NCI-H1417 (cell line): ENCODE results near the gene CCK.
A peak's percentile ranks its signal among the peaks of the same experiment; 100 is the strongest.

Experiments
- DNase-seq, 3 experiments: peaks; one replicate each; lab custom pipeline; 2025; lab: John Stamatoyannopoulos, UW

The CCK gene

DNA sequence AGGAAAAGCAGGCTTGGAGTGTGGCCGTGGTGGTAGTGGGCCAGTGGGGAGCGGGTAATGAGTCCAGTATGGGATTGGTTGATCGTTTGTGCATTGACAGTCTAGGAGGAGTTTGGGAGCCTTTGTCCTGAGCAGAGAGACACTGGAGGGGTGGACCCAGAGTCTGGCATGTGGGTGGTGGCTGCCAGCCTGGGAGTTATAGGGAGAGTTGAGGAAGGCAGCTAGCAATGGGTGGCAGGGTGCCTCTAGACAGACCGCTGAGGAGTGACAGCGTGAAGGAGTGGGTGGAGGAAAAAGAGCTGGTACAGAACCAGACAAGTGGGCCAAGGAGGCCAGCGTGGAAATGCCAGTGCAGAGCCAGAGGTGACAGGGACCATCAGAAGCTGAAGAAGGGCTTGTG lies 1.9 kb upstream of the CCK start:
- no peak for DNase-seq

DNA sequence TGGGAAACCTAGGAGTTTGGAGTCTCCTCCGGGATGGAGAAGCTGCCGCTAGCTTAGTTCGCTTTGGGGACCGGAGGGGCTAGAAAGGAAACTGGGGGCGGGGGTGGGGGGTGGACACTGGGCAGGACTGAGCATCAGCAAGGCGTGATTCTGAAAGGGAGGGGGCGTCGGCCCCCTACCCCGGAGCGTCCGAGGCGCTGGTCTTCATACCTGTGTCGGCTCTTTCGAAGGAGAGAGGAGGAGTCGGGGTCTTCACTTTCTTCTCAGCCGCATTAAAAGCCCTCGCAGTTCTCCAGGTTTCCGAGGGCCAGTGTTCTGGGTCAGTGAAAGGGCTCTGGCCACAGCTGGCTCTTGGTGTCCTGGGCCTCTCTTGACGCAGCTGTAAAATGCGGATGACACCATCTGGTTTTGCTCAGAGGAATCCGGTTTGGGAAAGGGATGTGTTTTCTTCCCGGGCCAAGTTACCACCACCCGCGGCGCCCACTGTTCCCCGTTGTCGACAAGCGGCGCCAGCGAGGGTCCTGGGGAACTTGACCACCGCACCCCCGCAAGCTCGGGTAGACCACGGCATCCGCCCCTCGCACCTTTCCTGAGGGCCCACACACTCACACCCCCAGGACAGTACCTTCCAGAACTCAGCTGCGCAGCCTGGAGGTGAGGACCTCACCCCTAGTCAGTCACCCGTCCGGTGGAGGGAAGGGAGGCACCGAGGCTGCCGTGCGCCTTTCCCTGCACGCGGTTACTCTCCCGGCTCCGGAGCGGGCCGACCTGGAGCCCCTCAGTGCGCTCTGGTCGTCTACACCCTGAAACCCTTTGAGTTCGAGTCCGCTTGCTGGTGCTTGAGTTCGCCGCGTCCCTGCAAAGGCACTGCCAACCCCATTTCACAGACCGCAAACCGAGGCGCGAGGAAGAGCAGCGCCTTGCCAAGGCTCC lies 660 bp downstream of the CCK start:
- no peak for DNase-seq

DNA sequence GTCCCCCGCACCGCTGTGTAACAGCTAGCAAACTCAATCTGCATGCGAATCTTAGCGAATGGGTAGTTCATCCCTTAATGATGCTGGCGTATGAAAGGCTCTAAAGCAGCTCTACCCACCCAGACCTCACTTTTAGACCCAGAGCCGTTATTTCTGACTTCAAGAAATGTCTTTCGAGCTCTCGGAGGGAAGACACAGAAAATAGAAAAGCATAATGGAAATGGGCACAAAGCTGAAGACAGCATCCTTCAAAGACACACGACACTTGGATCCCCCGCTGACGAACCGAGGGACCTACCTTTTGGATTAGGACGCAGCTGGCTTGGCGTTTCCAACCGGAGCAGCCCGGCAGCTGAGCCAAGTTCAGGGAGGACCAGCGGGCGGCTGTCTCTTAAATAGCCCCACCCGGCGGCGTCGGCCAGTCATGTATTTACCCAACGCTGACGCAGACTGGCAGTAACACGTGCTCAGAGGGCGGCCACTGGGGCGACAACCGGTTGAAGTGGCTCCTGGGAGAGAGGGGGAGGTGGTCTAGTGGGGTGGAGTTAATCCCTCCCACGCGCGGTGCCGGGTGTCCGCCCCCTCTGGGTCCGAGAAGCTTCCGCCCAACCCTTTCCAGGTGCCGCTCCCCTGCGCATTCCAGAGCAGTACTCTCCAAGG lies 1.5 kb downstream of the CCK start:
- peak in 2 of 3 experiments; percentile 61 to 71 for DNase-seq

DNA sequence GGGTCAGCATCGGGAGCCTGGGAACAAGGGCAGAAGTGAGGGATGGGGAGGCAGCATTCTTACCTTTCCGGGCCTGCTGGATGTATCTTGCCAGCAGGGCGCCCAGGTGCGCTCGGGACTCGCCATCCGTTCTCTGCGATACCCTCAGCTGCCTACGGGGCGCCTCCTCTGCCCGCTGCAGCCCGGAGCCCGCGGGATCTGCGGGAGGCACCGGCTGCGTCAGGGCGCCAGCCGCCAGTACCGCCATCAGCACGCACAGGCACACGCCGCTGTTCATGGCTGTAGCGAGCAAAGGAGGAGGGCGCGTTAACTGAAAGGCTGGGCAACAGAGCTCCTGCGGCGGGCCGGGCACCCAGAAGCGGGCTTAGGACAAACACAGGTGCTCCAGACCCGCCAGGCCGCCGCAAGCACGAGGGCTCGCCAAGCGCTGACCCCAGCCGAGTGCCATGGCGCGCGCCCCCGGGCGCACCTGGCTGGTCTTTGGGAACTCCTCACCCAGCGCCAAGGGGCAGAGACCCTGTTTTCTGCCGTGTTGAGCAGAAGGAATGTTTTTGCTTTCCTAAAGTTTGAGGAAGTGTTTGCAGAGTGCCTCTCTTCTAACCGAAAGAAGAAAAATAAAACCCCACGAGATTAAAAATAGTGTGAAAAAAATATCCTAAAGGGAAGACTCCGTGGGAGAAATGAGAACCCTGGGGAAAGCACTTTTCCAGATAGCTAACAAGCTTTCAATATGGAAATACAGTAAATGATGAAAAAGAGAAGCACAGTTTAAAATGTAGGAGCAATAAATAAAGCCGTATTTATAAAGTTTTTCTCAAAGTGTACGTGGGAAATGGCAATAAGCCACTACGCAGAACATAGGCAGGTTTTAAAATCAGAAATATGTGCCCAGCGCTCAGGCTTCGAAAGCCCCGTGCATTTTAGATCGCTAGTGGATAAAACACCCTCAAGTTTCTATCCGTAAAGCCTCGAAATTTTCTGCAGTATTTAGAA lies 2.3 kb downstream of the CCK start:
- DNase-seq, result peak in 2 of 3 experiments; percentile 58 to 59

DNA sequence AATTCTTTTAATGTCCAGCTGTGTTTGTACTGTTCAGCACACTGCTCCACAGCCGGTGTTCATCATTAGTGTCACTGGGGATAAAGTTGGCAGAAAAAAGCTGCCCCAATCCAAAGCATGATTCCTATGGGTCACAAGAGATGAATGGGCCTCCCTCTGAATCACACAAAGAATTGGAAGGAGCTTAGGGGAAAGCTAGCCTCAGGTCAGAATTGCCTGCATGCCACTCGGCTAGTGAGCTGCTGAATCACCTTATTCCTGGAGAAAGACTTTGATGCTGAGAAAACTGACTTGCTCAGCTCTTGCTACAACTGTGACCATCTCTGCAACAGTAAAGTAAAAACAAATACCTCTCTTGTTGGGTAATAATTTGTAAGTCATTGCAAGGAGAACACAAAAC lies 3.5 kb downstream of the CCK start:
- no peak for DNase-seq

DNA sequence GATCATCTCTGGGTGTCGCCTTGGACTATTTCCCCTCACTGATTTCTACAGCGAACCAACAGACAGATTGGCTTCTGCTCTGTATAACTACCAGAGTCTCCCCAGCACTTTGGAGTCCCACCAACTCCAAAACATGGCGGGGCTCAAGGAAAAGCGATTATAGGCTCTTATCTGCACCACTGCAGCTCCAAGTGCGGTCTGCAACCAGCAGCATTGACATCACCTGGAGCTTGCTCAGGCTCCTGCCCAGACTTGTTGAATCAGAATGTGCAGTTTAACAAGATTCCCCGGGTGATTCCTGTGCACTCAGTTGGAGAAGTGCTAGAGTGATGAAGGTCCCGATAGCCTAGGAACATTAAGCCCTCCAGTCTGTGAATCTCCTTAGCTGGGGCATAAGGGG lies 9.0 kb downstream of the CCK start:
- DNase-seq, result no peak

DNA sequence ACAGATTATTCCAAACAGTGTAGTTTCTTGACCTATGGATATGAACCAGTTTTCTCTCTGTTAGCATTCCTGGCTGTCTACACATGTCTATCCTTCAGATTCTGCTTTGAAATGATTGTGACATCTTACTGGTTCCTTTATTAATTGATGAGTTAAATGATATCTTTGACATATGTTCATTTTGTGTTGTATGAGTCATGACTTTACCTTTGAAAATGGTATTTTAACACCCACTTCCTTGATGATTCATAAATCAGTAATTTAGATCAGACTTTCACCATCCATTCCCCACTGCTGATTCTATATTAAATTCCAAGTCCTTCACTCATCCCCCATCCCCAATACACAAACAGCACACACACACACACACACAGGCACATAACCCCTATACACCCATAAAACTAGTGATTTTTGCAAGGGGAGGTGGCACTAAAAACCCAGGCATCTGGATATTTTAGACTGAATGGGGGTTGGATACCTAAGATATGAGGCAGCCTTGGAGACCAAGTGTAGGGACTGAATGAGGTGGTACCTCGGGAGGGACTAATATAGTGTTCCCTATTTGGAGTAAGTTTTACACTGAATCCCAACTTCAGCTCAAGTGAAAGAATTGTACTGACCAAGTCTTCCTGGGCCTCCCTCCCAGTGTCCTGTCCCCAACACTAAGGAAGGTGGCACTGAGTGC lies 9.7 kb downstream of the CCK start:
- DNase-seq, result no peak

DNA sequence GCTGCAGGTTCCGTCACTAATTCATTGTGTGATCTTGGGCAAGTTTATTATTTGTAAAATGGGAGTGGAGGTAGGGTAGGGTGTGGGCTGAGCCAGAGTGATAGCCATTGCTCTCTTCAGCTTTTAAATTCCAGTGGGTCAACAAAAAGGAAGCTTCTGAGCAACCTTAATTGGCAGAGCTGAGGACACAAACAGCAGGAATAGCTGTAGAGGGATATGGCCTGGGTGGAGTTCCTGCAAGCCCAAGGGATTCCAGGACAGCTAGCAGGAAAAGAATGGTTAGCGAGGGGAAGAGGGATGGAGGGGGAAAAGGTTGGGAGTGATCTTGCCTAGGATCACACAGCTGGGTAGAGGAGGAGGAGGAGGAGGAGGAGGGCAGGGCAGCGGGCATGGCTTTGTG lies 11.4 kb downstream of the CCK start:
- no peak for DNase-seq

DNA sequence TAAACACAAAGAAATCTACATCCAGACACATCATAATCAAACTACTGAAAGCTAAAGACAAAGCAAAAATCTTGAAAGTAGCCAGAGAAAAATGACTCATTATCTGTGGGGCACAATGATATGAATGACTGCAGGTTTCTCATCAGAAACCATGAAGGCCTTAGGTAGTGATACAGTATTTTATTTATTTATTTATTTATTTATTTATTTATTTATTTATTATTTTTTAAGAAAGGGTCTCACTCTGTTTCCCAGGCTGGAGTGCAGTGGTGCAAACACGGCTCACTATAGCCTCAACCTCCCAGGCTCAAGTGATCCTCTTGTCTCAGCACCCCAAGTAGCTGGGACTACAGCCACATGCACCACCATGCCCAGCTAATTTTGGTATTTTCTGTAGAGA lies 15.2 kb downstream of the CCK start:
- no peak for DNase-seq

DNA sequence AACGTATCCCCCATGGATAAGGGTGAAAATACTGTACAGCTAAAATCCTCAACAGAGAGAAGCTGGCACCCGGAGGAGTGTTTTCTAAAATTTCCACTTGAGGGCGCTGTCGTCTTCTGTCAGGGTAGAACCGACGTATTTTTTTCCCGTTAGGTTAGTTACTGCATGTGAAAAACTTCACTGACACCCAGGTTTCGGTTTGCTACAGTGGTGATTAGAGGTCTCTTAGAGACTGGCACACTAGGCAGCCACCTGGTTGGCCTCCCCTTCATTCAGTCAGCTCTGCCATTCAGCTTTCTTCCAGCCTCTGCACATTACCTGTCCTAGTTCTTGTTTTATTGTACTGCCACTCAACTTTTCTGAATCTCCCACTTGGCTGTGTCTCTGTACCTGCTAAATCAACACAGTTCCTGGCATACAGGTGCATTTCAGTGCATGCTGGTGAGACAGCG lies 18.4 kb downstream of the CCK start:
- peak; percentile 34 to 70 (median 60) for DNase-seq

DNA sequence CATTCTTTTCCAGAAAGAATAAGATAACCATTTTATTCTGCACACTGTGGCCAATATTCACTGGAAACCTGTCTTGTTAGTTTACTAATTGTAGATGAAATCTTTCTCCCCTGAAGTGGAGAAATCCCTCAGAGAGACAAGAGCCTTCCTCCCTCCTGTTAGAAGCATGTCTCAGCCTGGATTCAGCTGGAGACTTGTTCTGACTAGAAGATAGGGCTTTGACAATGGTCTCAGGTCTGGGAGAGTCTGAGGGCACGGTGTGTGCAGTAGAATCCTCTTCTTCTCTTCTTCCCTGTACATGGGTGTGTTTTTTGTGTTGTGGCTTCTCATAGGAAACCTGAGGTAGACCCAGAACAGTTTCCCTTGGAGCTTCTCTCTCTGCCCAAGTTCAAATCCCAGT lies 19.9 kb downstream of the CCK start:
- DNase-seq, result no peak

DNA sequence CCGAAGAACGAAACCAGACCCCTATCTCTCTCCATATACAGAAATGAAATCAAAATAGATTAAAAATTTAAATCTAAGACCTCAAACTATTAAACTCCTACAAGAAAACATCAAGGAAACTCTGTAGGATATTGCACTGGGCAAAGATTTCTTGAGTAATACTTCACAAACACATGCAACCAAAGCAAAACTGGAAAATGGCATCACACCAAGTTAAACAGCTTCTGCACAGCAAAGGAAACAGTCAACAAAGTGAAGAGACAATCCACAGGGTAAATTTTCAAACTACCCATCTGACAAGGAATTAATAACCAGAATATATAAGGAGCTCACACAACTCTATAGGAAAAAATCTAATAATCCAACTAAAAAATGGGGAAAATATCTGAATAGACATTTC lies 29.4 kb downstream of the CCK start:
- DNase-seq, result no peak

DNA sequence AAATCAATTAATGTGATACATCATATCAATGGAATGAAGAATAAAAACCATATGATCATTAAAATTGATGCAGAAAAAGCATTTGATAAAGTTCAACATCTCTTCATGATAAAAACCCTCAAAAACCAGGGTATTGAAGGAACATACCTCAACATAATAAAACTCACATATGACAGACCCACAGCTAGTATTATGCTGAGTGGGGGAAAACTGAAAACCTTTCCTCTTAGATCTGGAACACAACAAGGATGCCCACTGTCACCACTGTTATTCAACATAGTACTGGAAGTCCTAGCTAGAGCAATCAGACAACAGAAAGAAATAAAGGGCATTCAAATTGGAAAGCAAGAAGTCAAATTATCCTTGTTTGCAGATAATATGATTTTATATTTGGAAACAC lies 30.5 kb downstream of the CCK start:
- DNase-seq, result no peak

DNA sequence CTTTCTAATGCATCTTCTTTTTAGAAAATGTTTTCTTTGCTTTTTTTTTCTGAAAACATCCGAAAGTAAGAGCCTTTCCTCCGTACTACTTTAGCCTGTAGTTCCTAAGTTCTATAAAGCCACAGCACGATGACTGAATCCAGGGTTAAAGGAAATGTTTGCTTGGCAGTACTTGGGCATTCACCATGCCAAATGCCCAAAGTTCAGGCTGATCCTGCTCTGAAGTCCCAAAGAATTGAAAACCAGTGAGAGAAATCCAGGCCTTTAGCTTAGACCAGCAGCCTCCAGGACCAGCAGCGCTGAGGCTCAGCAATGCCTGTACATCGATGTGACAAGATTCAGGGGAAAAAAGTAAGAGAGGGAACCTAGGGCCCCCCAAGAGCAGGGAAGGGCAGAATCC lies 35.1 kb downstream of the CCK start:
- no peak for DNase-seq

DNA sequence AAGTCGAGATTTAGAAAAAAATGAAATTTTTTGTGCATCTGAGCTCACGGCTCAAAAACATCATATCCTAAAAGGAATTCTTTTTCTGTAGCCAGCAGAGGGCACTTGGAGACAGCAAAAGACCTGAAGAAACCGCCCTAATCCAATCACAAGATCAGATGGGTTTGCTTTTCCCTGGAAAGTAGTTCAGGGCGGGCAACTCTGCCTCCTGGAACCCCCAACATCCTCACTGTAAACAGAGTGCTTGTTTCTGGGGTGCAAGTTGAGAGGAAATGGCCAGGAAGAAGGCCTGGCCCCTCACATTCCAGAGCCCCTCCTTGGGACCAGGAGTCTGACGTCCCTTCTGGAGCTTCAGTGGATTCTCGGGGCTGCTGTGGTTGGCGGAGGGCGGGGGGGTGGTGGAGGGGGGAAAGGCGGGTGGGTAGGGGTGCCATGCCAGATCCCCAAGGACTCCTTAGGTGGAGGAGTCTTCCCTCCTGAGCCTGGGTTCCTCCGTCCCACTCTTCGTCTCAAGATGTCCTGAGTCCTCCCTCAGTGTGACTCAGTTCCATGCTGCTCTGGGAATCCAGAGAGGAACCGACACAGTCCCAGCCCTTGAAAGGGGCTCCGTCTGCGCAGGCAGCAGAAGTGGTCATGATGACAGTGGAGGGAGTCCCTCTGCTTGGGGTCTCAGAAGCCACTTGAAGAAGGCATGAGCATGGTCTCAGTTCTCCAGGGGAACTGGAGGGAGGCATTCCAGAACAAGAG lies 35.9 kb downstream of the CCK start:
- peak; percentile 2 to 56 (median 7) for DNase-seq

DNA sequence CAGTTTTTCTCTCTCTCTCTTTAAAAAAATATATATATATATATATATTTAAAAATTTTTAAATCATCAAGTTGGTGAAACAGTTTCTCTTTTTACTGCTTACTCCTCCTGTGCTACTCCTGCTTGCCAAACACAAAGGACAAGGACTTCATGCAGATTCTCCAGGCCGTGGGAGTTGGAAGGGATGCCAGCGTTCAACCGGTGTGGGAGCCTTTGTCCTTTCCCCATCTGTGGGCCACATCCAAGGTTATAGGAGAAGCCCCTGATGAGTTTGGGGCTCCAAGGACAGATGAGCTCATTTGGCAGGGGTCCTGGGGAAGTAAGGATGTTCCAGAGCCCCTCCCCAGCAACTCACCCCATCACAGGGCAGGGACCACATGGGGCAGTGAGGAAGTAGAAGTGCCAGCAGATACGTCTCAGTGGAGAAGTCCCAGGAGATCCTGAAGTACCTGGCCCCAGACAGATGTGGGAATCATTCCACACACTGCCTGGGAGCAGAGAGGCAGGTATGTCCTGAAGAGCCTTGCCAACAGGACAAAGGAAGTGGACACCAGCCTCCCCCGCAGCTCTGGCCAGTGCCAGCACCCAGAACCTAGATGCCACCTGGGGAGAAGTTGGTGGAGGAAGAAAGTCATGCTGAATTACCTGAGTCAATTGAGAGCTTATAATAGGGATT lies 36.6 kb downstream of the CCK start:
- no peak for DNase-seq

DNA sequence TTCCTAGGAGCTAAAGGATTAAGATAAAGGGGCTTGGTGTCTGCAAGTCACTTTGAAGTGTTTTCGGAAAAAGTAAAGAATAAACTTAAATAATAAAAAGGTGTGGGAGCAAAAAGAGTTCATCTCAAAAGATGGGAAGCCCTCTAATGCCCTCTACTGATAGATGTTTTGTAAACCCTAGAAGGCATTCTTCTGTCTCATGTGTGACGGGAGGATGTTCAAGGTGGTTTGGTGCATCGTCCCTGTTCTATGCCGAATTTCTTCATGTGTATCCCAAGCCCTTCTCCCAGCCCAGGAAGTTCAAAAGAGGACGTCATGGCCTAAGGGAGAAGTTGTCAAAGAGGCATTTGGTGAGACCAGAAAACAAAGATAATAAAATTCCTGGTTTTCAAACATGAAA lies 37.2 kb downstream of the CCK start:
- no peak for DNase-seq

DNA sequence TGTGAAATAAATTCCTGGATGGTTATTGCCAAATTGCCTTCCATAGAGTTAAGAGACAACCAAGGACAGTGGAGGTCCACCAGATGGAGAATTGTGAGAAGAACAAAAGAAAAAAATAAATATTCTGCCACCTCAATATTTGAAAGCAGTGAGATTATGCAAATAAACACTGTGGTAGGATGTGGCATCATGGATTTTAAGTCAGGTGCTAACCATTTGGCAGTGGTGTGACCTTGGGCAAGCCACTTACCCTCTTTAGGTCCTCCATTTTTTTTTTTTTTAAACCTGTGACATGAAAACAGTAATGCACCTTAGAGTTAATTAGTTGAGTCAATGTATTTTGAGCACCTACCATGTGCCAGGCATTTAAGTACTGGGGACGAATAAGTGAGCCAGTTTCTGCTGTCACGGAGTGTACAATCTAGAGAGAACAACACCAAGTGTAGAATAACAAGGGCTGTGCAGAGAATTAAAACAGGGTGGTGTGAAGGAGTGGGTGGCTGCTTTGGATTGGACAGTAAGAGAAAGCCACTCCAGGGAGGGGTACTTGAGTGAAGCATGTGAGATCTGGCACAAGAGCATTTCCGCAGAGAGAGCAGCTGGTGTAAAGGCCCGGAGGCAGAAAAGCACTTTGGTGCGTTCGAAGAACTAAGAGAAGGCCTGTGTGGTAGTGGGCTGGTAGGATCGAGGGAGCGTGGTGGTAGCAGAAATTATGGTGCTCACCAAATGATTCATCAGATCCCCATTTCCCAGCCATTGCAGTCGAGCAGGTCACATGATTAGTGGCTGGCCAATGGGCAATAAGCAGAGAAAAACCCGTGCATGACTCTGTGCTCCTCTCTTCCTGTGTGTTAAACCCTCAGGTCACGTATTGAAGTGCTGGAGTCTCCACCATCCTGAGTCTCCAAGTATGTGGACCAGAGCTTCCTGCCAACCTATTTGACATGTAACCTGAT lies 39.2 kb downstream of the CCK start:
- no peak for DNase-seq
